ENCODE results near the gene RAB13. TPM values are rescaled to one million over a fixed set of nuclear protein-coding genes. Genes with fewer than 3 reads are reported as not detected.

The RAB13 gene
- total RNA-seq, 1 donor from 2014 or later = 49.1 TPM

- TF ChIP-seq CTCF (IDR thresholded peaks at IDR 0.05) = no peak
- intact Hi-C loops (cut with micrococcal nuclease) = loop anchor here (1.0 kb wide), 5 partner anchors 9 to 44 kb away; partner anchors contain the start of genes CRTC2, DENND4B and JTB
- peaks cover 25% of the 10 kb centered on the region for H3K36me3 Mint-ChIP-seq (ENCODE audit: low read depth)
- peaks cover 62% of the 10 kb centered on the region for H3K4me1 Mint-ChIP-seq
- H3K27me3 Mint-ChIP-seq = no peaks in the 10 kb centered on the region
- ATAC-seq (ENCODE audit: low read depth) (peak; percentile 85), DNase-seq (peak; percentile 72)
- peak within 1 kb of the TSS; percentile 97 for H3K27ac Mint-ChIP-seq
- POLR2A ChIA-PET = interaction anchor here (0.5 to 8.2 kb wide), 26 partner anchors 10 to 1507 kb away, joined by 3 to 230 read pairs (median 7); partner anchors contain the start of genes CHTOP, CRTC2, DENND4B and GATAD2B
- CTCF ChIA-PET = interaction anchor here (0.6 to 4.1 kb wide), 11 partner anchors 9 to 290 kb away, joined by 3 to 28 read pairs (median 6); partner anchors contain the start of genes CRTC2, DENND4B, JTB and RAB13
- no peaks in the 10 kb centered on the region for H3K9me3 Mint-ChIP-seq
- H3K4me3 Mint-ChIP-seq = peak within 1 kb of the TSS; percentile 96
Observed at GRCh38 chr1:153967107-153967999, 18.8 kb downstream of the RAB13 start, which contains the start of gene CREB3L4. Gene CREB3L4, plus strand, starts transcription at chr1:153967902. Its CDS starts 624 bp downstream, at chr1:153968526.

GRCh38 chr1:153963850-153964331 lies 22.2 kb downstream of the RAB13 start:
- Mint-ChIP-seq H3K27me3 (no peaks in the 10 kb centered on the region), H3K27ac (peak overlapping the region; percentile 90), H3K4me1 (peaks cover 81% of the 10 kb centered on the region), H3K36me3 (ENCODE audit: low read depth) (peaks cover 56% of the 10 kb centered on the region), H3K4me3 (peak overlapping the region; percentile 89), H3K9me3 (no peaks in the 10 kb centered on the region)
- intact Hi-C loops (cut with micrococcal nuclease) = loop anchor here (1.0 kb wide), 3 partner anchors 18 to 41 kb away; partner anchors contain the start of genes DENND4B and RAB13
- POLR2A ChIA-PET = interaction anchor here (0.7 to 8.2 kb wide), 13 partner anchors 10 to 330 kb away, joined by 3 to 230 read pairs (median 7); partner anchors contain the start of genes DENND4B, GATAD2B, JTB and RAB13
- DNase-seq (no peak), ATAC-seq (ENCODE audit: low read depth) (no peak)
- no peak for TF ChIP-seq CTCF (IDR thresholded peaks at IDR 0.05)
- CTCF ChIA-PET = interaction anchor here (0.7 to 3.4 kb wide), 3 partner anchors 15 to 22 kb away, joined by 3 to 13 read pairs (median 12); partner anchors contain the start of genes DENND4B and RAB13

GRCh38 chr1:153963030-153963849 lies 22.9 kb downstream of the RAB13 start, which contains the start of gene SLC39A1:
Gene SLC39A1, minus strand, starts transcription at chr1:153963537. Its CDS starts 822 bp downstream, at chr1:153962715.
- no peaks in the 10 kb centered on the region for H3K27me3 Mint-ChIP-seq
- peak; percentile 49 for ATAC-seq (ENCODE audit: low read depth)
- peaks cover 61% of the 10 kb centered on the region for H3K36me3 Mint-ChIP-seq (ENCODE audit: low read depth)
- peak; percentile 93 for DNase-seq
- H3K4me1 Mint-ChIP-seq = peaks cover 79% of the 10 kb centered on the region
- H3K9me3 Mint-ChIP-seq = no peaks in the 10 kb centered on the region
- ChIA-PET CTCF (interaction anchor here (0.7 to 3.4 kb wide), 3 partner anchors 9 to 23 kb away, joined by 3 to 13 read pairs (median 12); partner anchors contain the start of genes DENND4B and RAB13), POLR2A (interaction anchor here (0.6 to 8.2 kb wide), 20 partner anchors 9 to 422 kb away, joined by 3 to 230 read pairs (median 5); partner anchors contain the start of genes DENND4B, GATAD2B, INTS3 and JTB)
- no peak for TF ChIP-seq CTCF (IDR thresholded peaks at IDR 0.05)
- peak within 1 kb of the TSS; percentile 90 for H3K27ac Mint-ChIP-seq
- peak within 1 kb of the TSS; percentile 89 for H3K4me3 Mint-ChIP-seq
- intact Hi-C loops (cut with micrococcal nuclease) = loop anchor here (1.0 kb wide), 3 partner anchors 17 to 40 kb away; partner anchors contain the start of genes DENND4B and RAB13

- ChIA-PET CTCF (interaction anchor here (0.7 to 3.4 kb wide), 3 partner anchors 10 to 24 kb away, joined by 3 to 13 read pairs (median 12); partner anchors contain the start of genes DENND4B and RAB13), POLR2A (interaction anchor here (0.6 to 8.2 kb wide), 17 partner anchors 8 to 423 kb away, joined by 3 to 230 read pairs (median 6); partner anchors contain the start of genes DENND4B, GATAD2B, INTS3 and JTB)
- Mint-ChIP-seq H3K9me3 (no peaks in the 10 kb centered on the region), H3K4me1 (peaks cover 72% of the 10 kb centered on the region), H3K27ac (peak overlapping the region; percentile 90), H3K27me3 (no peaks in the 10 kb centered on the region), H3K36me3 (ENCODE audit: low read depth) (peaks cover 65% of the 10 kb centered on the region), H3K4me3 (peak overlapping the region; percentile 89)
- intact Hi-C loops (cut with micrococcal nuclease) = loop anchor here (1.0 kb wide), 3 partner anchors 16 to 39 kb away; partner anchors contain the start of genes DENND4B and RAB13
- no peak for DNase-seq
- no peak for ATAC-seq (ENCODE audit: low read depth)
- TF ChIP-seq CTCF (IDR thresholded peaks at IDR 0.05) = no peak
Observed at GRCh38 chr1:153962088-153963029, 23.8 kb downstream of the RAB13 start.

Measured in activated B cell treated with CpG ODN at 0.5 μM for 24 hours (primary cell).